ENCODE results near the gene NT5M.

GRCh38 chr17:17359271-17359670, 56.1 kb downstream of the NT5M start:
- TF ChIP-seq POLR2A (IDR thresholded peaks at IDR 0.05) (no peak), CTCF (IDR thresholded peaks at IDR 0.05) (no peak)
